ENCODE results near the gene GALNTL6. TPM values are rescaled to one million over a fixed set of nuclear protein-coding genes. Genes with fewer than 3 reads are reported as not detected.

The GALNTL6 gene
- total and polyA plus RNA-seq, 4 donors = 0.08 to 0.09 (median 0.09) TPM; not detected in 1

DNA sequence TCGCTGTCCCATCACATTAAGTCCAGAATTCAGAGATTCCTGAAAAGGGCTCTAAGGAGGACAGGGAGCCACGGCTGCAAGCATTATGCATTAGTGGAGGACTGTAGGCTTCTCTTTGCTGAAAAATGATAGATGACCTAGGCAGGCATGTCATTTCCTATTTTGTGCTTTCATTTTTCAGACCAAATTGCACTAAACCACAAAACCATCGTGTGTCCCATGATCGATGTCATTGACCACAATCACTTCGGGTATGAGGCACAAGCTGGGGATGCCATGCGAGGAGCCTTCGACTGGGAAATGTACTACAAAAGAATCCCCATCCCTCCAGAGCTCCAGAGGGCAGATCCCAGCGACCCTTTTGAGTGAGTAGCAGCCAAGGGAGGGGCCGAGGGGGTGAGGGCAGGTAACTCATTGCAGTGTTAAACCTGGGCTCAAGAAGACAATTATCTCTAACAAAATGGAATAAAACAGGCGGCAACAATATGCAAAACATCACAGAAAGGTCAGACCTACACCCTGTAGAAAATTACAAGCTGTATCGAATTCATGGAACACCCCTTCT, 1000.2 kb downstream of the GALNTL6 start:
- H3K27me3 ChIP-seq (ENCODE audit: control insufficient read depth in 3 of 3, insufficient read depth in 3 of 3, low read length in 2 of 3) = no peaks in the 10 kb centered on the region
- DNase-seq (no peak), ATAC-seq (ENCODE audit: insufficient read depth, low FRiP score) (no peak)
- no peak overlapping the region for H3K9ac ChIP-seq (ENCODE audit: insufficient read depth in 1 of 2, low read length in 2 of 2)
- no peaks in the 10 kb centered on the region for H3K36me3 ChIP-seq (ENCODE audit: control insufficient read depth in 4 of 4, insufficient read depth in 4 of 4, low read length in 4 of 4)
- TF ChIP-seq, protein P1, sequence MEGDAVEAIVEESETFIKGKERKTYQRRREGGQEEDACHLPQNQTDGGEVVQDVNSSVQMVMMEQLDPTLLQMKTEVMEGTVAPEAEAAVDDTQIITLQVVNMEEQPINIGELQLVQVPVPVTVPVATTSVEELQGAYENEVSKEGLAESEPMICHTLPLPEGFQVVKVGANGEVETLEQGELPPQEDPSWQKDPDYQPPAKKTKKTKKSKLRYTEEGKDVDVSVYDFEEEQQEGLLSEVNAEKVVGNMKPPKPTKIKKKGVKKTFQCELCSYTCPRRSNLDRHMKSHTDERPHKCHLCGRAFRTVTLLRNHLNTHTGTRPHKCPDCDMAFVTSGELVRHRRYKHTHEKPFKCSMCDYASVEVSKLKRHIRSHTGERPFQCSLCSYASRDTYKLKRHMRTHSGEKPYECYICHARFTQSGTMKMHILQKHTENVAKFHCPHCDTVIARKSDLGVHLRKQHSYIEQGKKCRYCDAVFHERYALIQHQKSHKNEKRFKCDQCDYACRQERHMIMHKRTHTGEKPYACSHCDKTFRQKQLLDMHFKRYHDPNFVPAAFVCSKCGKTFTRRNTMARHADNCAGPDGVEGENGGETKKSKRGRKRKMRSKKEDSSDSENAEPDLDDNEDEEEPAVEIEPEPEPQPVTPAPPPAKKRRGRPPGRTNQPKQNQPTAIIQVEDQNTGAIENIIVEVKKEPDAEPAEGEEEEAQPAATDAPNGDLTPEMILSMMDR (IDR thresholded peaks at IDR 0.05; ENCODE audit: control extremely low read depth, extremely low read depth) = no peak
- H3K4me3 ChIP-seq = no peak overlapping the region
- no peaks in the 10 kb centered on the region for H3K4me1 ChIP-seq (ENCODE audit: control insufficient read depth in 5 of 5, insufficient read depth in 5 of 5, low read length in 5 of 5)
- no peaks in the 10 kb centered on the region for H3K9me3 ChIP-seq (ENCODE audit: control insufficient read depth in 4 of 4, insufficient read depth in 3 of 4, low read length in 3 of 4)
- 50 to 62% methylated on average over 11 of the region's 11 CpGs for WGBS, 2 donors
- H3K27ac ChIP-seq (ENCODE audit: low read depth in 1 of 2, low read length in 1 of 2) = no peak overlapping the region

DNA sequence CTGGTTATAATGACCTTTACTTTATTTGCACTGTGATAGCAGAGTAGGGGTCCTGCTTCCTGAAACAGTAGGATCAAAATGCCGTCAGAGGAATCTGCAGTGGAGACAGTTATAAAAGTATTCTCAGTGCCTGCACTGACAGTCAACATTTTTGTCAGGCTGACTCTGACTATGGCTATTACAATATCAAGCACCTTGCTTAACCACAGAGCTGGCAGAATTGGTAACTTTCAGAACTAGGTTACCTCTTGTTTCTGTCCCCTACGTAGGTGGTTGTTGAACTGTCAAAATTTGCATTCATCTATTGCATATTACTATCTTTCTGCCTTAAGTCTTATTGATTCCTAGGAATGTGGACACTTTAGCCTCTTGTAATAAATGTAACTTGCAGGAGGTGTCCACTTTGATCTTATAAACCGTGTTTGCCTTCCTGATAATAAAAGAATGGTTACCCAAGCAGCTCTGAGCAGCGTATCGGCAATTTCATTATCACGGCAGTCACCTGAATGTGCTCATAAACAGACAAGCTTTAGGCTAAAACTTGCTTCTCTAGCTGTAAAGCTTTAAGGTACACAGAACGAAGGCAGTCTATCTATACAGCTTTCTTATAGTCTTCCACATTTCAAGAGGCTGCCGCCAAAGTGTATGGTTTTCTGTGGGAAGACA, 1002.4 kb downstream of the GALNTL6 start:
- TF ChIP-seq, protein P1 (IDR thresholded peaks at IDR 0.05; ENCODE audit: control extremely low read depth, extremely low read depth) = no peak
- Histone ChIP-seq H3K27ac (ENCODE audit: low read depth in 1 of 2, low read length in 1 of 2) (no peak overlapping the region), H3K27me3 (ENCODE audit: control insufficient read depth in 3 of 3, insufficient read depth in 3 of 3, low read length in 2 of 3) (no peaks in the 10 kb centered on the region), H3K4me1 (ENCODE audit: control insufficient read depth in 5 of 5, insufficient read depth in 5 of 5, low read length in 5 of 5) (no peaks in the 10 kb centered on the region), H3K36me3 (ENCODE audit: control insufficient read depth in 4 of 4, insufficient read depth in 4 of 4, low read length in 4 of 4) (no peaks in the 10 kb centered on the region), H3K9me3 (ENCODE audit: control insufficient read depth in 4 of 4, insufficient read depth in 3 of 4, low read length in 3 of 4) (no peaks in the 10 kb centered on the region), H3K4me3 (no peak overlapping the region), H3K9ac (ENCODE audit: insufficient read depth in 1 of 2, low read length in 2 of 2) (no peak overlapping the region)
- no peak for ATAC-seq (ENCODE audit: insufficient read depth, low FRiP score)
- WGBS, 2 donors = 71 to 84% methylated on average over 8 of the region's 8 CpGs
- DNase-seq = no peak

DNA sequence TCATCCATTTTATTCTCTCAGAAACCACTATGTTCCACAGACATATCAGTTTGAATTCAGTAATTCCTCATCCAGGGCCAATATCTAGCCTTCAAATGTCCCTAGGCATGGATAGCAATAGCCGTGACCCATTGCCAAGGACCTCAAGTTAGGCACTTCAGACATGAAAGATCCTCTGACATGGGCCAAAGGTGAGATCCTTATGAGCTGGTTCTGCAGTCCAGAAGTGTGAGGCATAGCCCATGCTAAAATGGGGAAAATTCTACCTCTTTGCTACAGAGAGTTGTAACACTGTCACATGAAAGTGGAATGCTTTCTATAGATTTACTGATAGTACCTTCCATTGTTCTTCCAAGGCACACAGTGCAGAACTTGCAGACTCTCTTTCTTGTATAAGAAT, 1005.7 kb downstream of the GALNTL6 start:
- no peaks in the 10 kb centered on the region for H3K4me1 ChIP-seq (ENCODE audit: control insufficient read depth in 5 of 5, insufficient read depth in 5 of 5, low read length in 5 of 5)
- H3K4me3 ChIP-seq = no peak overlapping the region
- 80 to 96% methylated on average over 1 of the region's 1 CpG for WGBS, 2 donors
- H3K9ac ChIP-seq (ENCODE audit: insufficient read depth in 1 of 2, low read length in 2 of 2) = no peak overlapping the region
- ATAC-seq (ENCODE audit: insufficient read depth, low FRiP score) = no peak
- DNase-seq = no peak
- TF ChIP-seq, protein P1 (IDR thresholded peaks at IDR 0.05; ENCODE audit: control extremely low read depth, extremely low read depth) = no peak
- H3K27me3 ChIP-seq (ENCODE audit: control insufficient read depth in 3 of 3, insufficient read depth in 3 of 3, low read length in 2 of 3) = no peaks in the 10 kb centered on the region
- no peaks in the 10 kb centered on the region for H3K9me3 ChIP-seq (ENCODE audit: control insufficient read depth in 4 of 4, insufficient read depth in 3 of 4, low read length in 3 of 4)
- H3K36me3 ChIP-seq (ENCODE audit: control insufficient read depth in 4 of 4, insufficient read depth in 4 of 4, low read length in 4 of 4) = no peaks in the 10 kb centered on the region
- no peak overlapping the region for H3K27ac ChIP-seq (ENCODE audit: low read depth in 1 of 2, low read length in 1 of 2)
